Measurements from ENCODE around the gene IPO11.

- TF ChIP-seq CTCF (conservative IDR thresholded peaks at IDR 0.05) (no peak), ZFX (IDR thresholded peaks at IDR 0.05) (no peak)
These were observed 39.2 kb upstream of the IPO11 start for GRCh38 chr5:62373382-62373781.
